Fibroblast of the aortic adventitia (primary cell): Measurements from ENCODE around the gene STK4. TPM values are rescaled to one million over a fixed set of nuclear protein-coding genes. Genes with fewer than 3 reads are reported as not detected.

Experiments
- DNase-seq: peaks from one replicate; pipeline ENCODE4 v3.0.0-alpha.2; 2010; ENCODE audit warnings: low read depth
- H3K4me3 ChIP-seq: 2 replicates; pipeline ENCODE4 v1.5.1; 2011; ENCODE audit warnings: low read depth, mild to moderate bottlenecking, control low read depth, low read length, moderate library complexity
- CTCF ChIP-seq: IDR thresholded peaks from 2 replicates; pipeline ENCODE4 v1.5.1; 2011; ENCODE audit warnings: mild to moderate bottlenecking, low read length, control low read depth, inconsistent platforms; ENCODE audit not compliant: insufficient read depth
- total RNA-seq: library from RNA; depleted of rRNA; stranded (reverse); fragments of >200 nt; gene quantifications from 2 replicates; pipeline ENCODE4 v1.2.3, GENCODE V29; 2012; ENCODE audit warnings: low replicate concordance

Gene STK4
- total RNA-seq, 1 donor: 41.6 TPM

GRCh38 chr20:44959082-44959637 is 7.2 kb upstream of the STK4 start:
- peak; percentile 34 for DNase-seq
- H3K4me3 ChIP-seq: peak overlapping the region; percentile 83
- TF ChIP-seq CTCF: no peak

- no peak for TF ChIP-seq CTCF
- peak; percentile 47 for DNase-seq
- peak overlapping the region; percentile 83 for H3K4me3 ChIP-seq
These were observed 6.6 kb upstream of the STK4 start for GRCh38 chr20:44959638-44960102.

- TF ChIP-seq CTCF: no peak
- peak; percentile 82 for DNase-seq
- peak within 1 kb of the TSS; percentile 83 for H3K4me3 ChIP-seq
These were observed 6.0 kb upstream of the STK4 start, which contains the start of gene TOMM34 for GRCh38 chr20:44960103-44960852. TOMM34 (minus strand) TSS chr20:44960397; CDS start chr20:44960333, 64 bp downstream.

- TF ChIP-seq CTCF: no peak
- DNase-seq: peak; percentile 8
- H3K4me3 ChIP-seq: no peak overlapping the region
These were observed 5.1 kb upstream of the STK4 start for GRCh38 chr20:44961011-44961869.

- no peak for TF ChIP-seq CTCF
- peak; percentile 33 for DNase-seq
- H3K4me3 ChIP-seq: no peak overlapping the region
These were observed 4.4 kb upstream of the STK4 start for GRCh38 chr20:44961870-44962267.

DNA sequence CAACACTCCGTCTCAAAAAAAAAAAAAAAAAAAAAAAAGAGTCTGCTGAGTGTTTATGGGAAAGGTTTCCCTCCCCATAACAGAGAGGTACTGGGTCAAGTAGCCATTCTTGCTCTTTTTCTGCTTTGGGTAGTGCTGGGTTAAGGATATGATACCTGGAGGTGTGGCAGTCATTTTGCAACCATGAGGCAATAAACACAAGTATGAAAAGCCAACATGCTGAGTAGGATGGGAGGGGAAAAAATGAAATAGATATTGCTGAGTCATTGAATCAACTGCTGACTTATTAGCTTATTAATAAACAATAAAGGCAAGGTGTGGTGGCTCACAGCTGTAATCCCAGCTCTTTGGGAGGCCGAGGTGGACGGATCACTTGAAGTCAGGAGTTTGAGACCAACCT is 3.8 kb upstream of the STK4 start:
- DNase-seq: peak; percentile 4
- no peak for TF ChIP-seq CTCF

More for the DNA sequence above, 3.8 kb upstream of the STK4 start:
- no peak overlapping the region for H3K4me3 ChIP-seq
